HEK293T (cell line): ENCODE data around the gene ITPKA.

Experiments used
- CTCF ChIA-PET: fragments of 350-600 bp; formaldehyde crosslinking; extraction: SDS; loops from one replicate; lab custom pipeline; 2021; ENCODE audit warnings: antibody characterized with exemption, inconsistent platforms; lab: Yijun Ruan, JAX
- POLR2A ChIA-PET: fragments of 350-600 bp; formaldehyde crosslinking; extraction: SDS; loops from one replicate; lab custom pipeline; 2020; ENCODE audit warnings: antibody characterized with exemption, inconsistent platforms; lab: Yijun Ruan, JAX
- DNase-seq: peaks from one replicate; pipeline ENCODE4 v3.0.0; 2012; ENCODE audit warnings: mixed read lengths; ENCODE audit errors: extremely low spot score
- ARNT ChIP-seq: fragments of 450-650 bp; IDR thresholded peaks from 2 replicates; pipeline ENCODE4 v1.6.1; 2017; ENCODE audit warnings: mild to moderate bottlenecking
- BHLHE40 ChIP-seq: fragments of 450-650 bp; IDR thresholded peaks from 2 replicates; pipeline ENCODE4 v1.6.1; 2016; ENCODE audit warnings: mild to moderate bottlenecking, moderate library complexity, borderline replicate concordance
- CTBP1 ChIP-seq: fragments of 450-650 bp; IDR thresholded peaks from 2 replicates; pipeline ENCODE4 v1.6.1; 2016; ENCODE audit warnings: borderline replicate concordance
- ELF4 ChIP-seq: fragments of 450-650 bp; IDR thresholded peaks from 2 replicates; pipeline ENCODE4 v1.6.1; 2017; ENCODE audit warnings: antibody characterized with exemption
- FOXA1 ChIP-seq: fragments of 450-650 bp; IDR thresholded peaks from 2 replicates; pipeline ENCODE4 v1.6.1; 2016; ENCODE audit warnings: mild to moderate bottlenecking
- FOXK2 ChIP-seq: fragments of 450-650 bp; IDR thresholded peaks from 2 replicates; pipeline ENCODE4 v1.6.1; 2016; ENCODE audit warnings: mild to moderate bottlenecking
- FOXM1 ChIP-seq: fragments of 450-650 bp; IDR thresholded peaks from 2 replicates; pipeline ENCODE4 v1.6.1; 2017; ENCODE audit warnings: mild to moderate bottlenecking, borderline replicate concordance
- HDGF ChIP-seq: fragments of 450-650 bp; IDR thresholded peaks from 2 replicates; pipeline ENCODE4 v1.6.1; 2017; ENCODE audit warnings: antibody characterized with exemption, borderline replicate concordance
- L3MBTL2 ChIP-seq: fragments of 450-650 bp; conservative IDR thresholded peaks from 2 replicates; pipeline ENCODE4 v1.6.1; 2016; ENCODE audit warnings: mild to moderate bottlenecking
- LEF1 ChIP-seq: fragments of 450-650 bp; IDR thresholded peaks from 2 replicates; pipeline ENCODE4 v1.6.1; 2017; ENCODE audit warnings: mild to moderate bottlenecking, borderline replicate concordance
- NFRKB ChIP-seq: fragments of 450-650 bp; IDR thresholded peaks from 2 replicates; pipeline ENCODE4 v1.6.1; 2016; ENCODE audit warnings: mild to moderate bottlenecking, moderate library complexity
- PKNOX1 ChIP-seq: fragments of 450-650 bp; IDR thresholded peaks from 2 replicates; pipeline ENCODE4 v1.6.1; 2016
- SP1 ChIP-seq: fragments of 450-650 bp; IDR thresholded peaks from 2 replicates; pipeline ENCODE4 v1.6.1; 2017
- SUZ12 ChIP-seq: fragments of 450-650 bp; IDR thresholded peaks from 2 replicates; pipeline ENCODE4 v1.6.1; 2016; ENCODE audit warnings: mild to moderate bottlenecking
- TARDBP ChIP-seq: fragments of 450-650 bp; IDR thresholded peaks from 2 replicates; pipeline ENCODE4 v1.6.1; 2016
- ZNF384 ChIP-seq: fragments of 450-650 bp; IDR thresholded peaks from 2 replicates; pipeline ENCODE4 v1.6.1; 2016

The ITPKA gene

DNA sequence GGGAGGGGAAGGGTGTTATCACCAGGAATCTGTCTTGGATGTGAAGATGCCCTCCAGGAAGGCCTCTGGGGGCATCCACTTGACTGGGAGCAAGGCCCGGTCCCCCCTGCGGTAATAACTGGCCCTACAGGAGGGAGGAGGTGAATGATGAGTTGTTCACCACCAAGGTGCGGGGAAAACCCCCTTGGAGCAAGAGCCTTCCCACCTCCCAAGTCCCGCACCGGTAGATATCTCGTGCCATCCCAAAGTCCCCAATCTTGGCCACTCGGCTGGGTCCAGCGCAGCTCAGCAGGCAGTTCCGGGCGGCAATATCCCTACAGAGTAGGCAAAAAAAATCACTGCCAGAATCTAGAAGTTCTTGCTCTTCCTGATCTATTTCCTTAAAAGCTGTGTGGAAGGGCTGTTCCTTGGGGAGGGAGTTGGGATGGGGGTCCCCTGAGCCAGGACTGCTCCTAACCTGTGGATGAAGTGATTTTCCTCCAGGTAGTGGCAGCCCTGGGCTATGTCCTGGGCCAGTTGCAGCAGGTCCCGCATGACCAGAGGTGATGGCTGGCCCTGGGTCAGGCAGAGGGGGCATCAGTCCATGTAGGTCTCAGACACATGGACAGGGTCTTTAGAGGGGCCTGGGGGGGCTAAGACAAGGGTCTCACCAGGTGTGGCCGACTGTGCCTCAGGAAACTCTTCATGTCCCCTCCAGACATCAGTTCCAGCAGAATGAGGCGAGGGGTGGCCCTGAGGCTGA, 11.2 kb downstream of the ITPKA start:
- ChIA-PET POLR2A (interaction anchor here (2.4 kb wide), 1 partner anchor 12 kb away, joined by 8 read pairs; no protein-coding TSS in a partner anchor), CTCF (no interaction called here)
- DNase-seq = no peak
- no peak for TF ChIP-seq L3MBTL2
- TF ChIP-seq CTBP1 = no peak
- TF ChIP-seq ARNT = no peak
- TF ChIP-seq FOXA1 = no peak
- TF ChIP-seq NFRKB = no peak
- TF ChIP-seq ELF4 = no peak
- no peak for TF ChIP-seq SUZ12
- TF ChIP-seq TARDBP = no peak
- TF ChIP-seq HDGF = no peak
- no peak for TF ChIP-seq BHLHE40
- no peak for TF ChIP-seq LEF1
- no peak for TF ChIP-seq ZNF384
- TF ChIP-seq FOXK2 = no peak
- no peak for TF ChIP-seq PKNOX1
- TF ChIP-seq FOXM1 = no peak
- no peak for TF ChIP-seq SP1

DNA sequence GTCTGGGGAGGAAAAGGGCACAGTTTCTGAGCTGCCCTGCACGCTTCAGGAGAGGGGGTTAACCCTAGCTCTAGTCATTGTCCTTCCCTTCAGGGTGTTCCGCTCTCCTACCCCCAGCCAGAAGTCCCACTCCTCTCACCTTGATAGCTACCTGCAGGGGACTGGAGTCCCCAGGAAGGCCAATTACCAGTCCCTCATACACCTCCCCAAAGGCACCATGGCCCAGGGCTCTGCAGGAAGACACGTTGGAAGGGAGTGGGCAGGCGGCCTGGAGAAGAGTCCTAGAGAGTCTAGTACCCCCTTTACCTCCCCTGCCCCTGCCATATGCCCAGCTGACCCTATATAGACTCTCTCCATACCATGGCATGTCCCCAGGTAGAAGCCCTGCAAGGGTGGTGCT, 12.1 kb downstream of the ITPKA start:
- no peak for DNase-seq
- POLR2A ChIA-PET = interaction anchor here (2.4 kb wide), 1 partner anchor 13 kb away, joined by 8 read pairs; no protein-coding TSS in a partner anchor
- CTCF ChIA-PET = interaction anchor here (1.8 kb wide), 1 partner anchor 40 kb away, joined by 5 read pairs; no protein-coding TSS in a partner anchor
- no peak for TF ChIP-seq SUZ12
- no peak for TF ChIP-seq BHLHE40
- no peak for TF ChIP-seq L3MBTL2
- no peak for TF ChIP-seq ZNF384

- TF ChIP-seq TARDBP (no peak), CTBP1 (no peak), ZNF384 (no peak), L3MBTL2 (no peak), SP1 (no peak), FOXA1 (no peak), NFRKB (no peak), SUZ12 (no peak), FOXK2 (no peak), BHLHE40 (no peak), LEF1 (no peak), HDGF (no peak), ELF4 (no peak)
- CTCF ChIA-PET = interaction anchor here (0.7 to 1.8 kb wide), 2 partner anchors 41 to 1996 kb away, joined by 3 to 5 read pairs; no protein-coding TSS in a partner anchor
- POLR2A ChIA-PET = interaction anchor here (2.4 kb wide), 1 partner anchor 14 kb away, joined by 8 read pairs; no protein-coding TSS in a partner anchor
- DNase-seq = no peak
Measured at GRCh38 chr15:41506796-41507341, 13.2 kb downstream of the ITPKA start.

DNA sequence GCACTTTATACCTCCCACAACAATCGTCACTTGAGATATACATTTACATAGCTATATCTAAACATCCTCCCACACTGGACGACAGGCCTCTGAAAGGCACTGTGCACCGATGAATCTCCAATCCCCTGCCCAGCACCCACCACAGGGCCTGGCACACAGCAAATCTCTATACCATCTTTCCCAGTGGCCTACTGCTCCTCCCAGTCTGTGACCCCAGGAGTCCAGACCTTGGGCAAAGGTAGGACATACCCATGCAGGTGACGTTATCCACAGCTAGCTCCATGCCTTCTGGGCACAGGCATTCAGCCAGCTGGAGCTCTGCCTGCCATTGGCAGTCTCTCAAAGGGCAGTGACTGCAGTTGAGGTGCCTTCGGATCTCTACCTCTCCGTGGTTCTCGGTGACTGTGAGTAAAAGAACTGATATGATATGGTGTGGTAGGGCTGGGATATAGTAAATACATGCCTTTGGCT, 14.2 kb downstream of the ITPKA start:
- CTCF ChIA-PET = interaction anchor here (0.6 kb wide), 1 partner anchor 10 kb away, joined by 8 read pairs; no protein-coding TSS in a partner anchor
- TF ChIP-seq SP1 = no peak
- TF ChIP-seq ZNF384 = no peak
- no peak for TF ChIP-seq FOXM1
- TF ChIP-seq FOXA1 = no peak
- POLR2A ChIA-PET = no interaction called here
- DNase-seq = no peak

GRCh38 chr15:41510728-41511127, 17.1 kb downstream of the ITPKA start:
- ChIA-PET POLR2A (interaction anchor here (2.4 kb wide), 1 partner anchor 33 kb away, joined by 6 read pairs; the partner anchor contains the start of gene RPAP1), CTCF (interaction anchor here (1.3 kb wide), 1 partner anchor 14 kb away, joined by 4 read pairs; no protein-coding TSS in a partner anchor)
- no peak for DNase-seq
- TF ChIP-seq FOXM1 = no peak
- no peak for TF ChIP-seq HDGF
- no peak for TF ChIP-seq PKNOX1
- no peak for TF ChIP-seq SP1
- no peak for TF ChIP-seq LEF1
- no peak for TF ChIP-seq ARNT
- TF ChIP-seq BHLHE40 = no peak
- no peak for TF ChIP-seq L3MBTL2
- TF ChIP-seq FOXK2 = no peak

- CTCF ChIA-PET = no interaction called here
- DNase-seq = no peak
- POLR2A ChIA-PET = no interaction called here
- TF ChIP-seq LEF1 (no peak), NFRKB (no peak), ZNF384 (no peak), ARNT (no peak)
Measured at GRCh38 chr15:41511331-41511898, 17.7 kb downstream of the ITPKA start.

DNA sequence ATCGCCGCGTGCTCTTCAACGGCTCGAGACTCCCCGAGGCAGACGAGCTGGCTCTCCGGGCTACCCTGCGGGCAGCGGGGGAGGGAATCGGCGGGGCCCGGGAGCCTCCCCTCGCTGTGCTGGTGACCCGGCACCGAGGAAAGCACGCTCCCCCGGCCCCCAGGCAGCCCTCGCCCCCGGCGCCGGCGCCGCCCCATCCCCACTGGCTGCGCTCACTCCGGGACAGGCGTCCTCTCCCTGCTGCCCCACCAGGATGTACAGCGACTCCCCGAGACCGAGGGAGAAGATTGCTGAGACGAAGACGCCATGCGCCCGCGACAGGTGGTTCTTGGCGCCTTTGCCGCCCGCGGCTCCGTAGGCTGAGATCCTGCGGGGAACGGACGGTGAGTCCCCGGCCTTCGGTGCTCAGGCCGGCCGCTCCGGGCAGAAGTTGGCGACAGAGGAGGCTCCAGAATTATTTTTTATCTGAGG, 18.3 kb downstream of the ITPKA start:
- DNase-seq = no peak

More for the DNA sequence above, 18.3 kb downstream of the ITPKA start:
- TF ChIP-seq ELF4 = no peak
- TF ChIP-seq ARNT = no peak
- ChIA-PET CTCF (no interaction called here), POLR2A (no interaction called here)
